HEK293 (cell line): ENCODE data around the gene AKR1B15.

Experiments
- BCL11A ChIP-seq: fragments of 450-650 bp; formaldehyde crosslinking; IDR thresholded peaks from 2 replicates; pipeline ENCODE4 v1.5.1; 2016; ENCODE audit warnings: low read depth, missing biosample characterization, missing genetic modification characterization
- GFI1B ChIP-seq: fragments of 450-650 bp; formaldehyde crosslinking; IDR thresholded peaks from 2 replicates; pipeline ENCODE4 v1.5.1; 2016; ENCODE audit warnings: missing biosample characterization, missing genetic modification characterization
- GLI2 ChIP-seq: fragments of 450-650 bp; formaldehyde crosslinking; IDR thresholded peaks from 2 replicates; pipeline ENCODE4; 2017; ENCODE audit warnings: missing biosample characterization, missing genetic modification characterization, low read depth, borderline replicate concordance
- GLIS1 ChIP-seq: fragments of 450-650 bp; formaldehyde crosslinking; IDR thresholded peaks from 2 replicates; pipeline ENCODE4 v1.5.1; 2016; ENCODE audit warnings: missing biosample characterization, missing genetic modification characterization
- KLF1 ChIP-seq: fragments of 450-650 bp; formaldehyde crosslinking; IDR thresholded peaks from 2 replicates; pipeline ENCODE4 v1.5.1; 2016; ENCODE audit warnings: missing biosample characterization, missing genetic modification characterization
- KLF10 ChIP-seq: fragments of 450-650 bp; IDR thresholded peaks from 2 replicates; pipeline ENCODE4 v1.5.1; 2018; ENCODE audit warnings: missing biosample characterization, mild to moderate bottlenecking, missing genetic modification characterization
- OSR2 ChIP-seq: fragments of 450-650 bp; formaldehyde crosslinking; IDR thresholded peaks from 2 replicates; pipeline ENCODE4 v1.5.1; 2016; ENCODE audit warnings: missing biosample characterization, missing genetic modification characterization
- SETDB1 ChIP-seq: IDR thresholded peaks from one replicate; pipeline ENCODE4 v1.6.1; 2017; ENCODE audit warnings: mild to moderate bottlenecking, low read length, moderate library complexity, mixed read lengths; ENCODE audit not compliant: insufficient read length
- YY2 ChIP-seq: fragments of 450-650 bp; formaldehyde crosslinking; IDR thresholded peaks from 2 replicates; pipeline ENCODE4 v1.5.1; 2016; ENCODE audit warnings: missing biosample characterization, missing genetic modification characterization
- ZBTB11 ChIP-seq: fragments of 450-650 bp; formaldehyde crosslinking; conservative IDR thresholded peaks from 2 replicates; pipeline ENCODE4 v1.5.1; 2016; ENCODE audit warnings: low read depth, missing biosample characterization, missing genetic modification characterization
- ZNF114 ChIP-seq: fragments of 450-650 bp; formaldehyde crosslinking; IDR thresholded peaks from 2 replicates; pipeline ENCODE4 v1.5.0; 2017; ENCODE audit warnings: missing biosample characterization, missing genetic modification characterization
- ZNF169 ChIP-seq: fragments of 450-650 bp; formaldehyde crosslinking; IDR thresholded peaks from 2 replicates; pipeline ENCODE4 v1.5.1; 2016; ENCODE audit warnings: missing biosample characterization, missing genetic modification characterization
- ZNF174 ChIP-seq: fragments of 450-650 bp; formaldehyde crosslinking; IDR thresholded peaks from 2 replicates; pipeline ENCODE4 v1.5.0; 2017; ENCODE audit warnings: missing biosample characterization, mild to moderate bottlenecking, missing genetic modification characterization
- ZNF221 ChIP-seq: fragments of 450-650 bp; formaldehyde crosslinking; IDR thresholded peaks from 2 replicates; pipeline ENCODE4 v1.5.1; 2017; ENCODE audit warnings: missing biosample characterization, missing genetic modification characterization, borderline replicate concordance
- ZNF223 ChIP-seq: fragments of 450-650 bp; formaldehyde crosslinking; IDR thresholded peaks from 2 replicates; pipeline ENCODE4 v1.5.1; 2016; ENCODE audit warnings: missing biosample characterization, missing genetic modification characterization
- ZNF26 ChIP-seq: fragments of 450-650 bp; formaldehyde crosslinking; IDR thresholded peaks from 2 replicates; pipeline ENCODE4 v1.5.1; 2016; ENCODE audit warnings: missing biosample characterization, missing genetic modification characterization
- ZNF394 ChIP-seq: fragments of 450-650 bp; formaldehyde crosslinking; IDR thresholded peaks from 2 replicates; pipeline ENCODE4 v1.5.1; 2016; ENCODE audit warnings: missing biosample characterization, missing genetic modification characterization, mild to moderate bottlenecking, moderate library complexity, borderline replicate concordance
- ZNF398 ChIP-seq: fragments of 450-650 bp; formaldehyde crosslinking; IDR thresholded peaks from 2 replicates; pipeline ENCODE4 v1.5.1; 2017; ENCODE audit warnings: missing biosample characterization, missing genetic modification characterization
- ZNF404 ChIP-seq: fragments of 450-650 bp; formaldehyde crosslinking; IDR thresholded peaks from 2 replicates; pipeline ENCODE4 v1.5.1; 2017; ENCODE audit warnings: missing biosample characterization, missing genetic modification characterization
- ZNF580 ChIP-seq: fragments of 450-650 bp; formaldehyde crosslinking; IDR thresholded peaks from 2 replicates; pipeline ENCODE4 v1.5.1; 2016; ENCODE audit warnings: missing biosample characterization, missing genetic modification characterization
- ZNF596 ChIP-seq: fragments of 450-650 bp; IDR thresholded peaks from 2 replicates; pipeline ENCODE4 v1.5.0; 2018; ENCODE audit warnings: missing biosample characterization, mild to moderate bottlenecking, missing genetic modification characterization, moderate library complexity
- ZNF664 ChIP-seq: fragments of 450-650 bp; formaldehyde crosslinking; IDR thresholded peaks from 2 replicates; pipeline ENCODE4 v1.5.1; 2016; ENCODE audit warnings: missing biosample characterization, missing genetic modification characterization
- ZNF776 ChIP-seq: fragments of 450-650 bp; formaldehyde crosslinking; IDR thresholded peaks from 2 replicates; pipeline ENCODE4 v1.5.0; 2017; ENCODE audit warnings: missing biosample characterization, missing genetic modification characterization, borderline replicate concordance
- ZNF837 ChIP-seq: fragments of 450-650 bp; formaldehyde crosslinking; IDR thresholded peaks from 2 replicates; pipeline ENCODE4 v1.5.1; 2016; ENCODE audit warnings: missing biosample characterization, missing genetic modification characterization
- ZSCAN5A ChIP-seq: fragments of 450-650 bp; formaldehyde crosslinking; IDR thresholded peaks from 2 replicates; pipeline ENCODE4 v1.5.1; 2016; ENCODE audit warnings: missing biosample characterization, missing genetic modification characterization
- ZXDB ChIP-seq: fragments of 450-650 bp; formaldehyde crosslinking; IDR thresholded peaks from 2 replicates; pipeline ENCODE4 v1.5.1; 2016; ENCODE audit warnings: missing biosample characterization, missing genetic modification characterization
- TF ChIP-seq, protein P1 (sequence below): fragments of 450-650 bp; formaldehyde crosslinking; IDR thresholded peaks from 2 replicates; pipeline ENCODE4 v1.5.1; 2016; ENCODE audit warnings: missing biosample characterization, missing genetic modification characterization
- TF ChIP-seq, protein P2 (sequence below): fragments of 450-650 bp; formaldehyde crosslinking; IDR thresholded peaks from 2 replicates; pipeline ENCODE4 v1.5.1; 2016; ENCODE audit warnings: missing biosample characterization, missing genetic modification characterization

The AKR1B15 gene

GRCh38 chr7:134547397-134548054 is 1.4 kb upstream of the AKR1B15 start (continued):
- TF ChIP-seq ZNF26 (no peak), ZBTB11 (tag by site-specific recombination) (peak; percentile 65), KLF1 (tag by site-specific recombination) (peak; percentile 67), ZNF394 (tag by site-specific recombination) (0 out of 2 replicates have a peak, but pooled peaks have one; percentile 29), ZNF169 (tag by site-specific recombination) (no peak), ZNF398 (no peak), YY2 (tag by site-specific recombination) (no peak), ZNF223 (tag by site-specific recombination) (no peak), OSR2 (tag by site-specific recombination) (no peak), ZNF404 (tag by site-specific recombination) (no peak), GLI2 (no peak), ZNF580 (tag by site-specific recombination) (0 out of 2 replicates have a peak, but pooled peaks have one; percentile 35), ZNF776 (no peak), ZNF837 (tag by site-specific recombination) (no peak), BCL11A (tag by site-specific recombination) (no peak), KLF10 (tag by site-specific recombination) (peak; percentile 64; the same call in 1 of the 2 replicates), ZNF174 (no peak), ZNF114 (tag by site-specific recombination) (no peak), ZNF596 (tag by site-specific recombination) (no peak), ZXDB (tag by site-specific recombination) (peak; percentile 58), GFI1B (tag by site-specific recombination) (no peak), GLIS1 (tag by site-specific recombination) (peak; percentile 42; the same call in 1 of the 2 replicates), ZNF664 (tag by site-specific recombination) (no peak), SETDB1 (no peak), ZSCAN5A (no peak), ZNF221 (tag by site-specific recombination) (no peak)
- TF ChIP-seq, protein P1, sequence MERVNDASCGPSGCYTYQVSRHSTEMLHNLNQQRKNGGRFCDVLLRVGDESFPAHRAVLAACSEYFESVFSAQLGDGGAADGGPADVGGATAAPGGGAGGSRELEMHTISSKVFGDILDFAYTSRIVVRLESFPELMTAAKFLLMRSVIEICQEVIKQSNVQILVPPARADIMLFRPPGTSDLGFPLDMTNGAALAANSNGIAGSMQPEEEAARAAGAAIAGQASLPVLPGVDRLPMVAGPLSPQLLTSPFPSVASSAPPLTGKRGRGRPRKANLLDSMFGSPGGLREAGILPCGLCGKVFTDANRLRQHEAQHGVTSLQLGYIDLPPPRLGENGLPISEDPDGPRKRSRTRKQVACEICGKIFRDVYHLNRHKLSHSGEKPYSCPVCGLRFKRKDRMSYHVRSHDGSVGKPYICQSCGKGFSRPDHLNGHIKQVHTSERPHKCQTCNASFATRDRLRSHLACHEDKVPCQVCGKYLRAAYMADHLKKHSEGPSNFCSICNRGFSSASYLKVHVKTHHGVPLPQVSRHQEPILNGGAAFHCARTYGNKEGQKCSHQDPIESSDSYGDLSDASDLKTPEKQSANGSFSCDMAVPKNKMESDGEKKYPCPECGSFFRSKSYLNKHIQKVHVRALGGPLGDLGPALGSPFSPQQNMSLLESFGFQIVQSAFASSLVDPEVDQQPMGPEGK = peak; percentile 91
- TF ChIP-seq, protein P2, sequence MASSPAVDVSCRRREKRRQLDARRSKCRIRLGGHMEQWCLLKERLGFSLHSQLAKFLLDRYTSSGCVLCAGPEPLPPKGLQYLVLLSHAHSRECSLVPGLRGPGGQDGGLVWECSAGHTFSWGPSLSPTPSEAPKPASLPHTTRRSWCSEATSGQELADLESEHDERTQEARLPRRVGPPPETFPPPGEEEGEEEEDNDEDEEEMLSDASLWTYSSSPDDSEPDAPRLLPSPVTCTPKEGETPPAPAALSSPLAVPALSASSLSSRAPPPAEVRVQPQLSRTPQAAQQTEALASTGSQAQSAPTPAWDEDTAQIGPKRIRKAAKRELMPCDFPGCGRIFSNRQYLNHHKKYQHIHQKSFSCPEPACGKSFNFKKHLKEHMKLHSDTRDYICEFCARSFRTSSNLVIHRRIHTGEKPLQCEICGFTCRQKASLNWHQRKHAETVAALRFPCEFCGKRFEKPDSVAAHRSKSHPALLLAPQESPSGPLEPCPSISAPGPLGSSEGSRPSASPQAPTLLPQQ (tag by site-specific recombination) = 0 out of 2 replicates have a peak, but pooled peaks have one; percentile 23
